GM06990 (cell line): ENCODE results near the gene DDX51.

Source experiments
- DNase-seq: peaks from one replicate; pipeline ENCODE4 v3.0.0-alpha.2; 2011; ENCODE audit not compliant: insufficient read length; ENCODE audit errors: extremely low read depth
- H3K27me3 ChIP-seq: replicated peaks from 2 replicates; pipeline ENCODE4 v1.6.0; 2011; ENCODE audit warnings: low read length; ENCODE audit not compliant: control insufficient read depth, insufficient read depth
- H3K36me3 ChIP-seq: 2 replicates; pipeline ENCODE4 v1.5.1; 2011; ENCODE audit warnings: low read length; ENCODE audit not compliant: control insufficient read depth, insufficient read depth
- H3K4me3 ChIP-seq: replicated peaks from 2 replicates; pipeline ENCODE4 v1.5.1; 2011; ENCODE audit warnings: low read depth, mild to moderate bottlenecking, control low read depth, low read length
- TF ChIP-seq, protein P1 (sequence below): IDR thresholded peaks from 2 replicates; pipeline ENCODE4 v1.5.1; 2011; ENCODE audit warnings: low read length, control low read depth, mild to moderate bottlenecking, inconsistent platforms; ENCODE audit not compliant: insufficient read depth, poor library complexity, severe bottlenecking

Gene DDX51

DNA sequence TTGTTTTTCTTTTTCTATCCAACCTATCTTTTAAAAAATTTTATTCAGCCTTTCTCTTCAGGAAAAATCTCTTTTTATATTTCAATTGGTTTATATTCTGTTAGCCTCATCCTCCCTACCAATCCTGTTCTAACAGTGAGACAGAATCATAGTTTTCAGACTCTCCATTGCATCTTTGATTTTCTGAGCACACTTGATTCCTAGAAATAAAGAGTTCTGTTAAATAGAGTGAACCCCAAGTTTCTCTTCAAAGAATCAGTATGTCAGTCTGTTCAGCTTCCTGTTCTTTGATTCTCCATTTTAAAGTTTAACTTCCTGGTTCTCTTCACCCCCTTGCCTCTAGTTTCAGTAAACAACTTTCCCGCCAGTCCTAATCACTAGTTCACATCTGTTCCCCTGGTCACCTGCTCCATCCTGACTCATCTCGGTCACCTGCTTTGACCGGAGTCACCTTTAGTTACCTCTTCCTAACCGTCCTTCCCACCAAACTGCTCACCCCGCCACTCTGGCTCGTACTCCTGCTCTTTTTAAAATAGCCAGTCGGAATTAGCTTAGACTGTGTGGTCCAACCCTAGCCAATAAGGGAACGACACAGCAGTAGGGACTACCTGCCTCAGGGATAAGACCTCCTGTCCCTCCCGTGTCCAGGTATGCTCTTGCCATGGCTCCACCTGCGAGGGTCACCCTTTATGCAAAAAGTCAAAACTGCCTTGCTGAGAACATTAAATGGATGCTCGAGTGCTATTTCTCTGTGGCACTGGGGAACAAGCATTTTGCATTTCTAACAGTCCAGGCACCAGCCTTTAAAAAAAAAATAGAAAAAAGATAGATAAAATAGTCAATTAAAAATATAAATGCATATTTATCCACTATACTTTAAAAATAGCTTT is 48.4 kb downstream of the DDX51 start:
- peaks cover 3% of the 10 kb centered on the region for H3K36me3 ChIP-seq
- no peak overlapping the region for H3K4me3 ChIP-seq
- no peak for DNase-seq
- H3K27me3 ChIP-seq, result no peaks in the 10 kb centered on the region
- TF ChIP-seq, protein P1, sequence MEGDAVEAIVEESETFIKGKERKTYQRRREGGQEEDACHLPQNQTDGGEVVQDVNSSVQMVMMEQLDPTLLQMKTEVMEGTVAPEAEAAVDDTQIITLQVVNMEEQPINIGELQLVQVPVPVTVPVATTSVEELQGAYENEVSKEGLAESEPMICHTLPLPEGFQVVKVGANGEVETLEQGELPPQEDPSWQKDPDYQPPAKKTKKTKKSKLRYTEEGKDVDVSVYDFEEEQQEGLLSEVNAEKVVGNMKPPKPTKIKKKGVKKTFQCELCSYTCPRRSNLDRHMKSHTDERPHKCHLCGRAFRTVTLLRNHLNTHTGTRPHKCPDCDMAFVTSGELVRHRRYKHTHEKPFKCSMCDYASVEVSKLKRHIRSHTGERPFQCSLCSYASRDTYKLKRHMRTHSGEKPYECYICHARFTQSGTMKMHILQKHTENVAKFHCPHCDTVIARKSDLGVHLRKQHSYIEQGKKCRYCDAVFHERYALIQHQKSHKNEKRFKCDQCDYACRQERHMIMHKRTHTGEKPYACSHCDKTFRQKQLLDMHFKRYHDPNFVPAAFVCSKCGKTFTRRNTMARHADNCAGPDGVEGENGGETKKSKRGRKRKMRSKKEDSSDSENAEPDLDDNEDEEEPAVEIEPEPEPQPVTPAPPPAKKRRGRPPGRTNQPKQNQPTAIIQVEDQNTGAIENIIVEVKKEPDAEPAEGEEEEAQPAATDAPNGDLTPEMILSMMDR, result no peak

DNA sequence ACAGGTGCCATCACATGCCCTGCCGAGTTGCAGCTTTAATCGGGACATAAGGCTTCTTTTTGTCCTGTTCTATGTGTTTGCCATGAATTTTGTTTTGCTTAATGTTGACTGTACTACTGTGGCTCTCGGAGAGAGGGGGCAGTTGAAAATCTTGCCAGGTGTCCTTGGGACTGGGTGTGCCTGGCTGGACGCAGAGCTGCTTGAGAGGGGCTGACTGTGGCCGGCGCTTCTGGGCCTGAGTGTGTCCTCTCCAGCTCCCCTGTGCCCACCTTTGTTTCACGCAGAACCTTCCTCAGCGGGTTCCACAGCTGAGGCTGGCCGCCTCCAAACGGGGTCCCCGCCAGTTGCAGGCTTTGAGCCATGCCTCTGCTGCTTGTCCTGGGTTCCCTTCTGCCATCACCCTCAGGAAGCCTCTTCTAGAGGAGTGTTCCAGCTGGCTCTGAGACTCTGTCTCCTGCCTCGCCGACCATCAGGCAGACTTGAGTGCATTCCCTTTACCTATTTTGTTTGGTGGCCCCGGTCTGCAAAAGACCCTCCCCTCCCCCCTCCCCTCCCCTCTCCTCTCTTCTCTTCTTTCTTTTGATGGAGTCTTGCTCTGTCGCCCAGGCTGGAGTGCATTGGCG is 49.7 kb downstream of the DDX51 start:
- TF ChIP-seq, protein P1, result no peak
- no peak overlapping the region for H3K4me3 ChIP-seq
- H3K36me3 ChIP-seq, result peaks cover 3% of the 10 kb centered on the region
- no peak for DNase-seq
- H3K27me3 ChIP-seq, result no peaks in the 10 kb centered on the region

DNA sequence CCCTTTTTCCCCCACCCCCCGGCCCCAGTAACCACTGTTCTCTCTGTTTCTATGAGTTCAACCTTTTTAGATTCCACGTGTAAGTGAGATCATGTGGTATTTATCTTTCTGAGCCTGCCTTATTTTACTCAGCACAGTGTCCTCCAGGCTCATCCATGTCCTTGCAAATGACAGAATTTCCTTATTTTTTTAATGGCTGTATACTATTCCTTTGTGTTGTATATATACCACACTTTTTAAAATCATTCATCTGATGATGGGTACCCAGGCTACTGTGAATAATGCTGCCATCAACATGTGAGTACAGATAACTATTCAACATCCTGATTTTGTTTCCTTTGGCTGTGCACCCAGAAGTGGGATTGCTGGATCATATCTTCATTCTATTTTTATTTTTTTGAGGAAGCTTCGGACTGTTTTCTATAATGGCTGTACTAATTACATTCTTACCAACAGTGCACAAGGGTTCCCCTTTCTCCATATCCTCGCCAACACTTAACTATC is 54.7 kb downstream of the DDX51 start:
- Histone ChIP-seq H3K4me3 (no peak overlapping the region), H3K36me3 (peaks cover 5% of the 10 kb centered on the region), H3K27me3 (no peaks in the 10 kb centered on the region)
- TF ChIP-seq, protein P1, result no peak
- DNase-seq, result no peak
